ENCODE measurements around the gene P4HA3.

DNA sequence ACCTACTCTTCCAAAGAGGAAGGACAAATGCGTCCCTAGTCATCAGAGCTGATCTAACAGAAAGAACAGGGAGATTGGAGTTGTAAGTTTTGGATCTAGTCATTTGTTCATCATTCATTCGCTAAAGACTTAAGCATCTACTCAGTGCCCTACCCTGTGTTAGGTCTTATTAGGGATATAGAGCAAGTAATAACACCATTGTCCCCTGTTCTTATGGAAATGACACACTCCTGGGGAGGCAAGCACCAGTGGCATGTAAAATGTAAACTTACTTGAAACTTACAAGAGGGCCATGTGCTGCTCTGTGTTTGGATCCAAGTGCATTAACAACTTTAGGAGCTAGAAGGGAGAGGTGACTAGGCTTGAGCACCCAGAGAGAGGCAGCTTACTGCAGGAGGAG is 61.9 kb downstream of the P4HA3 start:
- TF ChIP-seq ZBTB33 (IDR thresholded peaks at IDR 0.05) (no peak), MAX (IDR thresholded peaks at IDR 0.05) (no peak), TAF1 (conservative IDR thresholded peaks at IDR 0.05) (no peak), NR2F2 (IDR thresholded peaks at IDR 0.05) (no peak), JUND (IDR thresholded peaks at IDR 0.05) (no peak), YY1 (IDR thresholded peaks at IDR 0.05) (no peak), FOXA1 (IDR thresholded peaks at IDR 0.05) (no peak), EGR1 (IDR thresholded peaks at IDR 0.05; ENCODE audit: low read depth in 2 of 2) (no peak), ATF3 (IDR thresholded peaks at IDR 0.05) (no peak), RAD21 (IDR thresholded peaks at IDR 0.05) (no peak), GABPA (IDR thresholded peaks at IDR 0.05 in 1 of 2, conservative IDR thresholded peaks at IDR 0.05 in 1 of 2) (no peak)
- TF ChIP-seq, protein P1, sequence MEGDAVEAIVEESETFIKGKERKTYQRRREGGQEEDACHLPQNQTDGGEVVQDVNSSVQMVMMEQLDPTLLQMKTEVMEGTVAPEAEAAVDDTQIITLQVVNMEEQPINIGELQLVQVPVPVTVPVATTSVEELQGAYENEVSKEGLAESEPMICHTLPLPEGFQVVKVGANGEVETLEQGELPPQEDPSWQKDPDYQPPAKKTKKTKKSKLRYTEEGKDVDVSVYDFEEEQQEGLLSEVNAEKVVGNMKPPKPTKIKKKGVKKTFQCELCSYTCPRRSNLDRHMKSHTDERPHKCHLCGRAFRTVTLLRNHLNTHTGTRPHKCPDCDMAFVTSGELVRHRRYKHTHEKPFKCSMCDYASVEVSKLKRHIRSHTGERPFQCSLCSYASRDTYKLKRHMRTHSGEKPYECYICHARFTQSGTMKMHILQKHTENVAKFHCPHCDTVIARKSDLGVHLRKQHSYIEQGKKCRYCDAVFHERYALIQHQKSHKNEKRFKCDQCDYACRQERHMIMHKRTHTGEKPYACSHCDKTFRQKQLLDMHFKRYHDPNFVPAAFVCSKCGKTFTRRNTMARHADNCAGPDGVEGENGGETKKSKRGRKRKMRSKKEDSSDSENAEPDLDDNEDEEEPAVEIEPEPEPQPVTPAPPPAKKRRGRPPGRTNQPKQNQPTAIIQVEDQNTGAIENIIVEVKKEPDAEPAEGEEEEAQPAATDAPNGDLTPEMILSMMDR (IDR thresholded peaks at IDR 0.05; ENCODE audit: low read depth, low read length, missing input control) = no peak
- TF ChIP-seq, protein P2, sequence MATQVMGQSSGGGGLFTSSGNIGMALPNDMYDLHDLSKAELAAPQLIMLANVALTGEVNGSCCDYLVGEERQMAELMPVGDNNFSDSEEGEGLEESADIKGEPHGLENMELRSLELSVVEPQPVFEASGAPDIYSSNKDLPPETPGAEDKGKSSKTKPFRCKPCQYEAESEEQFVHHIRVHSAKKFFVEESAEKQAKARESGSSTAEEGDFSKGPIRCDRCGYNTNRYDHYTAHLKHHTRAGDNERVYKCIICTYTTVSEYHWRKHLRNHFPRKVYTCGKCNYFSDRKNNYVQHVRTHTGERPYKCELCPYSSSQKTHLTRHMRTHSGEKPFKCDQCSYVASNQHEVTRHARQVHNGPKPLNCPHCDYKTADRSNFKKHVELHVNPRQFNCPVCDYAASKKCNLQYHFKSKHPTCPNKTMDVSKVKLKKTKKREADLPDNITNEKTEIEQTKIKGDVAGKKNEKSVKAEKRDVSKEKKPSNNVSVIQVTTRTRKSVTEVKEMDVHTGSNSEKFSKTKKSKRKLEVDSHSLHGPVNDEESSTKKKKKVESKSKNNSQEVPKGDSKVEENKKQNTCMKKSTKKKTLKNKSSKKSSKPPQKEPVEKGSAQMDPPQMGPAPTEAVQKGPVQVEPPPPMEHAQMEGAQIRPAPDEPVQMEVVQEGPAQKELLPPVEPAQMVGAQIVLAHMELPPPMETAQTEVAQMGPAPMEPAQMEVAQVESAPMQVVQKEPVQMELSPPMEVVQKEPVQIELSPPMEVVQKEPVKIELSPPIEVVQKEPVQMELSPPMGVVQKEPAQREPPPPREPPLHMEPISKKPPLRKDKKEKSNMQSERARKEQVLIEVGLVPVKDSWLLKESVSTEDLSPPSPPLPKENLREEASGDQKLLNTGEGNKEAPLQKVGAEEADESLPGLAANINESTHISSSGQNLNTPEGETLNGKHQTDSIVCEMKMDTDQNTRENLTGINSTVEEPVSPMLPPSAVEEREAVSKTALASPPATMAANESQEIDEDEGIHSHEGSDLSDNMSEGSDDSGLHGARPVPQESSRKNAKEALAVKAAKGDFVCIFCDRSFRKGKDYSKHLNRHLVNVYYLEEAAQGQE (IDR thresholded peaks at IDR 0.05) = no peak
